ENCODE measurements around the gene CD14.
"Not testable (repeated sequence)": the region's sequence is repeated elsewhere in the genome, so short reads cannot be mapped to it uniquely, and the experiment has no call there.

Gene CD14

GRCh38 chr5:140633021-140633471 lies at the start of gene CD14:
Gene CD14, minus strand, starts transcription at chr5:140633175. Its CDS starts 104 bp downstream, at chr5:140633071.
- no peak for DNase-seq (ENCODE audit: low read depth in 2 of 3, low spot score in 1 of 3)

- DNase-seq (ENCODE audit: low read depth in 2 of 3, low spot score in 1 of 3): no peak
Measured at GRCh38 chr5:140678993-140679392, 46.0 kb upstream of the CD14 start.

GRCh38 chr5:140677947-140678346 lies 45.0 kb upstream of the CD14 start:
- DNase-seq (ENCODE audit: low read depth in 2 of 3, low spot score in 1 of 3): no peak

- DNase-seq (ENCODE audit: low read depth in 2 of 3, low spot score in 1 of 3): no peak
Measured at GRCh38 chr5:140674629-140675028, 41.7 kb upstream of the CD14 start.

- DNase-seq (ENCODE audit: low read depth in 2 of 3, low spot score in 1 of 3): no peak
Measured at GRCh38 chr5:140674211-140674610, 41.2 kb upstream of the CD14 start.

DNA sequence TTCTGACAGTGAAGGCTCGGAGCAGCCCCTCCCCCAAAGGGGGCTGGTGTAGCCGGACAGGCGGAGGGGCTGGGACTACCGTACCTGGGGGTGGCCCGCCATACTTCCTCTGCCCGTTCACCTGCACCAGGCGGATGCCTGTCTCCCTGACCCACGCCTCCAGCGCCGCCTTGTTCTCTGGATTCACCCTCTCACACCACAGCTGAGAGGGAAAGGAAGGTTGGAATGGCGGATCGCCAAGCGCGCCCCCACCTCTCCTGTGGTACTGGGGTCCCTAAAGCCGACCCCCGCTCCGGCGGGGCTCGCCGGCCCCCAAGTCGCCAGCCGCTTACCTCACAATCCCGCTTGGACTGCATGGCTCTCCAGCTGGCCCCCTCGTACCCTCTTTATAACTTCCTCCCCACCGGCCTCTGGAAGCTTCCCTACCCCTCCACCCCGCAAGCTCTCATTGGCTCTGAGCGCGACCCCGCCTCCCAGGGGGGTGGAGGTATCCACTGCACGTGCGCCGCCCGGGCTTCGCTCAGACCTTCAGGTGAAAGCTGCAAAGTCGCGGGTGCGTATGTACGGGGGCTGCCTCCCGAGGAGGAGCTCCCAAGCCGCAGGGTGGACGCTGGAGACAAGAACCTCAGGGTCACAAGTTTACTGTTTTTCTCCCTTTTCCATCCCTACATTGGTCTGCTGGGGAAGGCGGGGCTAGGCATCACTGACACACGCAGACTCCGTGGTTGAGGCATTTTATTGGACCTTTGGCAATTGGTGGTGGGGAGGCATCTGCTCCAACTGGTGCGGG lies 40.4 kb upstream of the CD14 start, which contains the start of gene DND1:
Gene DND1 (minus strand): TSS at position 390 of the 790 bp plus-strand sequence. CDS start 34 bp downstream, at position 356.
- DNase-seq (ENCODE audit: low read depth in 2 of 3, low spot score in 1 of 3): no peak

DNA sequence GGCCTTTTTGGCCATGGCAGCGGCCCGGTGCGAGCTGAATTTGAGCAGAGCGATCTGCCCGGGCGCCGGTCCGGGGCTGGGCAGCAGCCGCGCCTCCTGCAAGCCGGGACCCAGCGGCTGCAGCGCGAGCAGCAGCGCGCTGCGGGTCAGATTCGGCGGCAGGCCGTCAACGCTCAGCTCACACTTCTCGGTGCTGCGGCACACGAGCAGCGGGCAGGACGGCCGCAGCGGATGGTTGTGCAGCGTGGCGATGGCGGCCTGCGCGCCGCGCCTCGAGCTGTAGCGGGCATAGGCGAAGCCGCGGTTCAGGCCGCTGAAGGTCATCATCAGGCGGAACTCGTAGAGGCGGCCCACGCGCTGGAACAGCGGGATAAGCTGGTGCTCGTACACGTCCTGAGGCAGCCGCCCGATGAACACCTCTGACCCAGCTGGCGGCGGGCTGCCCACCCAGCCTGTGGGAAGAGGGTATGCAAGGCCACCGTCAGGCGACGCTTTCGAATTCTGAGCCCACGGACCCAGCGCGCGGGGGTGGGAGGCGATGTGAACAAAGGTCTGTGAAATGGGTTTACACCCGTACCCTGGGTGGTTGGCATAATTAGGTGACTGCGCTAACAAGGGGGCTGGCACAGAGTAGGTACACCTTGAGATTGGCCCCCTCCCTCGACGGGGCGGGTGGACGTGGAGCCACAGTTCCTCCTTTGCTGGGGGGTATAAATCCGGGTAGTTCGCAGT lies 39.6 kb upstream of the CD14 start:
- DNase-seq (ENCODE audit: low read depth in 2 of 3, low spot score in 1 of 3): no peak

GRCh38 chr5:140671472-140672125 lies 38.6 kb upstream of the CD14 start:
- no peak for DNase-seq (ENCODE audit: low read depth in 2 of 3, low spot score in 1 of 3)

DNA sequence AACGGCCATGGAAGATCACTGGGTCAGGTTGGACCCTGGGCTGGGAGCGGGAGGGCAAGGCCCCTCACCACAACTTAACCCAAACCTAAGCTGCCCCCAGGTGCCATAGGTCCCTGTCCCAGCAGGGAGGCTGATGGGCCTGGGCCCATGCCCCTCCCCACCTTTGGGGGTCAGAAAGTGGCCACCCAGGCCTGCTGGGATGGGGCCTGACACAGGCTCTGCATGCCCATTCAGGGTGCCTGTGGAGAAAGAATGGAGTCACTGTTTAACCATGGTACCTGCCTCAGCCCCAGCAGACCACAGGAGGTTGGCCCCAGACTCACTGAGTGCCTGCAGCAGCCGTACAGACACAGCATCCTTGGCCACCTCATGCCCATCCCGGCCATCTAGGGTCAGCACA lies 38.1 kb upstream of the CD14 start:
- DNase-seq (ENCODE audit: low read depth in 2 of 3, low spot score in 1 of 3): not testable (repeated sequence)

GRCh38 chr5:140664359-140665119 lies 31.6 kb upstream of the CD14 start, which contains the start of gene WDR55:
Gene WDR55, plus strand, starts transcription at chr5:140664904. Its CDS starts 9 bp downstream, at chr5:140664913.
- DNase-seq (ENCODE audit: low read depth in 2 of 3, low spot score in 1 of 3): peak; percentile 93 to 97 (median 94)

- no peak for DNase-seq (ENCODE audit: low read depth in 2 of 3, low spot score in 1 of 3)
Measured at GRCh38 chr5:140664030-140664358, 31.0 kb upstream of the CD14 start.

GRCh38 chr5:140660371-140660770 lies 27.4 kb upstream of the CD14 start:
- not testable (repeated sequence) for DNase-seq (ENCODE audit: low read depth in 2 of 3, low spot score in 1 of 3)

DNA sequence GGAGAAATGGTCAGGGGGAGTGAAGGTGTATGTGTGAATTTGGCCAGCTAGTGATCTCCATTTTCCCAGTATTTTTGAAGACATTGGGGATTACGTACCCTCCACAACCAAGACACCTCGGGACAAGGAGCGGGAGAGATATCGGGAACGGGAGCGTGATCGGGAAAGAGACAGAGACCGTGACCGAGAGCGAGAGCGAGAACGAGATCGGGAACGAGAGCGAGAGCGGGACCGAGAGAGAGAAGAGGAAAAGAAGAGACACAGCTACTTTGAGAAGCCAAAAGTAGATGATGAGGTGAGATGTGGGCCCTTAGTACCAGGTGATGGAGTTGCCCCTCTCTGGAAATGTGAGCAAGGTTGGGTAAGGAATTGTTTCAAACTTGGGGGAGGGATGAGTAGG lies 25.9 kb upstream of the CD14 start:
- DNase-seq (ENCODE audit: low read depth in 2 of 3, low spot score in 1 of 3): no peak

GRCh38 chr5:140647042-140647419 lies 14.1 kb upstream of the CD14 start:
- DNase-seq (ENCODE audit: low read depth in 2 of 3, low spot score in 1 of 3): no peak

DNA sequence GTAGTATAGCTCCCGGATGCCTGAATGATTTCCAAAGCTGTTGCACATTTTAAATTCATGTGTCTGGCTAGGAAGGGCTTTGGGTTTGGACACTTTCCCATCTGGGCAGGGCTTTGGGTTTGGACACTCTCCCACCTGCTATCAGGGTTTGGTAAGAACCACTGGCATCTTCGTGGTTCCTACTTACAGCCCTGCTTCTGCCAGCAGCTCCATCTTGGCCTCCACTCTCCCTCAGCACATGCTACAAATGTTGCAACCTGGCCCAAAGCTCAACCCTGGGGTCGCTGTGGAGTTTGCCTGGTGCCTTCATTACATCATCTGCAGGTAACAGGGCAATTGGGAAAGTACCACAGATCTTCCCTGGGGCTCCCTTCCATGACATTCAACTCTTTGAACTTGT lies 9.7 kb upstream of the CD14 start:
- no peak for DNase-seq (ENCODE audit: low read depth in 2 of 3, low spot score in 1 of 3)

- no peak for DNase-seq (ENCODE audit: low read depth in 2 of 3, low spot score in 1 of 3)
Measured at GRCh38 chr5:140641716-140642115, 8.7 kb upstream of the CD14 start.

DNA sequence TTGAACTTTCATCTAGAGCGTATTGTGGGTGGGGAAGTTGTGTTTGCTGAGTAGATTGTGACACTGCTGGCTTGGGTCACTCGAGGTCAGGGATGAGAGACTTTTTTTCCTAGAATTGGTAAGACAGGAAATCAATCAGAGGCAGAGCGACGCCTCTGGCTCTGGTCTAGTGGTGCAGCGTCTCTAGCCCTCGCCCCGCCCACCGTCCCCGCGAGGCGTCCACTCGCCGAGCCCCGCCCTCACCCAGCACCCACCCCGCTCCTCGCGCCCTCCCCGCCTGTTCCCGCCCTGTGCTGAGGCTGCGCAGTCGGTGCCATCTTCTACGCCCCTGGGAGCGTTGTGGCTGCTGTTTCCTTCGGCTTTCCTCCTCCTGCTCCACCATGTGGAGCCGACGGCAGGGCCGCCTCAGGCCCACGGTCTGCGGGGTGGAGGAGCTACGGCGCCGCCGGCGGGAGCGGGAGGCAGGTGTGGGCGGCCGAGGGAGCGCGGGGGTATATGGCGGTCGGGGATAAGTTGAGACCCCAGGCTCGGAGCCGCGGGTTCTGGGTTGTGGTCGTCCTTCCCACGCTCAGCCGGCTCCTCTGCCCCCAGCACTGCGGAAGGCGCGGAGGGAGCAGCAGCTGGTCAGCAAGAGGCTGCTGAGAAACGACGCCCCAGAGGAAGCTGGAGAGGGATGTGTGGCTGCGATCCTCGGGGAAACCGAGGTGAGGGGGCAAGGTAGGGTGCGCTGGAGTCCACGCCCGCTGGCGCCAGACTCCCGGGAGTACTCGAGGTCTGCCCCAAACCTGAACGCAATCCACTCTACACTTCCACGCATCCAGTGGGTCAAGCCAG lies 6.4 kb upstream of the CD14 start, which contains the start of gene TMCO6:
Gene TMCO6 (plus strand): TSS at position 304 of the 834 bp plus-strand sequence. CDS start 77 bp downstream, at position 381.
- peak; percentile 95 to 99 (median 97) for DNase-seq (ENCODE audit: low read depth in 2 of 3, low spot score in 1 of 3)

DNA sequence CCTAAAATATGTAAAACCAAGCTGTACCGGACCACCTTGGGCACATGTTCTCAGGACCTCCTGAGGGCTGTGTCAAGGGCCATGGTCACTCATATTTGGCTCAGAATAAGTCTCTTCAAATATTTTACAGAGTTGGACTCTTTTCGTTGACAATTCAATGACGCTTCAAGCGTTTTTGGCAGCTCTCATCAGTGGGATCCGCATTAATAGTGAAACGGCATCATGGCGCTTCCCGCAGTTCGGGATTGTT lies 5.8 kb upstream of the CD14 start:
- not testable (repeated sequence) for DNase-seq (ENCODE audit: low read depth in 2 of 3, low spot score in 1 of 3)

- no peak for DNase-seq (ENCODE audit: low read depth in 2 of 3, low spot score in 1 of 3)
Measured at GRCh38 chr5:140637371-140638100, 4.6 kb upstream of the CD14 start.
